Lung microvascular endothelial cell (primary cell): ENCODE measurements around the gene SIK2. TPM values are rescaled to one million over a fixed set of nuclear protein-coding genes. Genes with fewer than 3 reads are reported as not detected.

Experiments used
- DNase-seq, 2 donors: peaks; one replicate each; pipeline versions ENCODE4 v3.0.0 to v3.0.0-alpha.2; 2010; ENCODE audit warnings: low read depth in 2 of 2
- total RNA-seq: library from RNA; depleted of rRNA; stranded (reverse); fragments of >200 nt; gene quantifications from 2 replicates; pipeline ENCODE4 v1.2.1, GENCODE V29; 2014

SIK2 gene
- total RNA-seq, result 6.8 and 9.9 TPM in 2 replicates

GRCh38 chr11:111601979-111602864, at the start of gene SIK2:
Gene SIK2, plus strand, starts transcription at chr11:111602449. Its CDS starts 115 bp downstream, at chr11:111602564.
- DNase-seq, result peak; percentile 97

GRCh38 chr11:111554532-111554931, 47.7 kb upstream of the SIK2 start:
- DNase-seq, result no peak

GRCh38 chr11:111555255-111555654, 47.0 kb upstream of the SIK2 start:
- no peak for DNase-seq

- DNase-seq, result no peak
These were observed 44.7 kb upstream of the SIK2 start for GRCh38 chr11:111557425-111558111.

- peak; percentile 29 to 38 for DNase-seq
These were observed 42.3 kb upstream of the SIK2 start for GRCh38 chr11:111559800-111560464.

- DNase-seq, result peak in 1 of 2 donors; percentile 65
These were observed 41.4 kb upstream of the SIK2 start for GRCh38 chr11:111560800-111561199.

- DNase-seq, result no peak
These were observed 40.9 kb upstream of the SIK2 start for GRCh38 chr11:111561306-111561705.

- DNase-seq, result peak in 1 of 2 donors; percentile 33
These were observed 40.4 kb upstream of the SIK2 start for GRCh38 chr11:111561791-111562325.

GRCh38 chr11:111562692-111563389, 39.4 kb upstream of the SIK2 start:
- no peak for DNase-seq

GRCh38 chr11:111565114-111565720, 37.0 kb upstream of the SIK2 start:
- DNase-seq, result peak; percentile 67 to 86

GRCh38 chr11:111566324-111566723, 35.9 kb upstream of the SIK2 start:
- no peak for DNase-seq

GRCh38 chr11:111569476-111569875, 32.8 kb upstream of the SIK2 start:
- no peak for DNase-seq

GRCh38 chr11:111570796-111571195, 31.5 kb upstream of the SIK2 start:
- DNase-seq, result no peak

- no peak for DNase-seq
These were observed 30.3 kb upstream of the SIK2 start for GRCh38 chr11:111571829-111572501.

GRCh38 chr11:111572581-111572980, 29.7 kb upstream of the SIK2 start:
- no peak for DNase-seq

- peak in 1 of 2 donors; percentile 71 for DNase-seq
These were observed 28.4 kb upstream of the SIK2 start for GRCh38 chr11:111573821-111574249.

- no peak for DNase-seq
These were observed 27.6 kb upstream of the SIK2 start for GRCh38 chr11:111574373-111575225.

GRCh38 chr11:111575740-111576139, 26.5 kb upstream of the SIK2 start:
- no peak for DNase-seq

- no peak for DNase-seq
These were observed 24.4 kb upstream of the SIK2 start for GRCh38 chr11:111577821-111578220.
